Endodermal cell (in vitro differentiated cells): ENCODE measurements around the gene CYP27B1. TPM values are rescaled to one million over a fixed set of nuclear protein-coding genes. Genes with fewer than 3 reads are reported as not detected.

ENCODE experiments used
- DNase-seq: peaks from one replicate; pipeline ENCODE4 v3.0.0-alpha.2; 2017
- H3K27ac ChIP-seq: 2 replicates; pipeline ENCODE4 v1.5.1; 2013; ENCODE audit warnings: mild to moderate bottlenecking, low read depth, low read length, moderate library complexity
- H3K27me3 ChIP-seq: 2 replicates; pipeline ENCODE4 v1.6.1; 2013; ENCODE audit warnings: mild to moderate bottlenecking, low read length, moderate library complexity; ENCODE audit not compliant: insufficient read depth, control insufficient read depth, poor library complexity, severe bottlenecking
- H3K36me3 ChIP-seq: 2 replicates; pipeline ENCODE4 v1.7.0; 2013; ENCODE audit warnings: mild to moderate bottlenecking, low read length, moderate library complexity; ENCODE audit not compliant: control insufficient read depth, insufficient read depth
- H3K4me1 ChIP-seq: one replicate; pipeline ENCODE4 v1.7.0; 2013; ENCODE audit warnings: low read length; ENCODE audit not compliant: control insufficient read depth, insufficient read depth
- H3K4me3 ChIP-seq: 2 replicates; pipeline ENCODE4 v1.5.1; 2013; ENCODE audit warnings: mild to moderate bottlenecking, low read length, moderate library complexity
- H3K9ac ChIP-seq: 2 replicates; pipeline ENCODE4 v1.6.1; 2013; ENCODE audit warnings: mild to moderate bottlenecking, low read length, moderate library complexity; ENCODE audit not compliant: poor library complexity, severe bottlenecking; ENCODE audit errors: extremely low read depth
- H3K9me3 ChIP-seq: 2 replicates; pipeline ENCODE4 v1.6.1; 2013; ENCODE audit warnings: mild to moderate bottlenecking, low read length, moderate library complexity; ENCODE audit not compliant: control insufficient read depth
- H3K27ac Mint-ChIP-seq: 2 replicates; pipeline ENCODE4 v1.8.0; 2020; ENCODE audit warnings: mixed read lengths
- H3K27me3 Mint-ChIP-seq: 2 replicates; pipeline ENCODE4 v1.8.0; 2021; ENCODE audit warnings: mild to moderate bottlenecking, mixed read lengths; ENCODE audit not compliant: insufficient read depth
- H3K36me3 Mint-ChIP-seq: 2 replicates; pipeline ENCODE4 v1.8.0; 2020; ENCODE audit warnings: low read depth, mixed read lengths
- H3K4me1 Mint-ChIP-seq: 2 replicates; pipeline ENCODE4 v1.8.0; 2020; ENCODE audit warnings: mixed read lengths
- H3K4me3 Mint-ChIP-seq: 2 replicates; pipeline ENCODE4 v1.8.0; 2020; ENCODE audit warnings: mild to moderate bottlenecking, moderate library complexity, mixed read lengths
- H3K9me3 Mint-ChIP-seq: 2 replicates; pipeline ENCODE4 v1.8.0; 2020; ENCODE audit warnings: mild to moderate bottlenecking, mixed read lengths
- CTCF ChIP-seq: fragments of 200-600 bp; sonication (generic); conservative IDR thresholded peaks from 2 replicates; pipeline ENCODE4 v1.5.0; 2021; ENCODE audit warnings: antibody characterized with exemption, mild to moderate bottlenecking
- WGBS, 2 experiments: methylation state at CpG; one replicate each; pipeline versions ENCODE4 v1.1.5 to v1.1.7; 2013; ENCODE audit warnings: missing lambda C conversion rate in 2 of 2, mixed read lengths in 1 of 2; ENCODE audit not compliant: insufficient coverage in 1 of 2, insufficient read length in 1 of 2; 5-methylcytosine and 5-hydroxymethylcytosine counted together
- total RNA-seq, 2 donors: library from RNA; stranded (reverse); fragmentation: NEBNext Ultra II Directional in 1 of 2; extraction: Animal tissue kit (Norgen Biotek cat#: 25700) in 1 of 2; gene quantifications; 2 replicates in 1 of 2; 3 replicates in 1 of 2; pipeline ENCODE4 v1.2.1, GENCODE V29; 2021

Gene CYP27B1
- total RNA-seq, 2 donors from 2014 or later: 2.4 to 3.1 TPM

GRCh38 chr12:57770734-57771133 lies 3.9 kb upstream of the CYP27B1 start:
- Mint-ChIP-seq H3K4me3 (peak overlapping the region; percentile 85), H3K27ac (no peak overlapping the region), H3K9me3 (no peaks in the 10 kb centered on the region), H3K36me3 (peaks cover 25% of the 10 kb centered on the region), H3K4me1 (peaks cover 15% of the 10 kb centered on the region), H3K27me3 (peaks cover 19% of the 10 kb centered on the region)
- Histone ChIP-seq H3K9me3 (no peaks in the 10 kb centered on the region), H3K4me1 (peaks cover 6% of the 10 kb centered on the region), H3K9ac (no peak overlapping the region), H3K36me3 (peaks cover 31% of the 10 kb centered on the region), H3K27ac (no peak overlapping the region), H3K4me3 (peak overlapping the region; percentile 97), H3K27me3 (peaks cover 15% of the 10 kb centered on the region)
- WGBS, 2 experiments: 91 to 93% methylated on average over 4 of the region's 4 CpGs
- no peak for TF ChIP-seq CTCF
- DNase-seq: no peak

- Mint-ChIP-seq H3K9me3 (no peaks in the 10 kb centered on the region), H3K27ac (no peak overlapping the region), H3K27me3 (peaks cover 30% of the 10 kb centered on the region), H3K4me3 (no peak overlapping the region), H3K4me1 (peaks cover 19% of the 10 kb centered on the region), H3K36me3 (peaks cover 23% of the 10 kb centered on the region)
- no peak overlapping the region for H3K4me3 ChIP-seq
- DNase-seq: no peak
- TF ChIP-seq CTCF: no peak
- H3K27ac ChIP-seq: no peak overlapping the region
- H3K27me3 ChIP-seq: peaks cover 27% of the 10 kb centered on the region
- WGBS, 2 experiments: 99% methylated on average over 9 to 11 of the region's 11 CpGs
- no peaks in the 10 kb centered on the region for H3K9me3 ChIP-seq
- peaks cover 31% of the 10 kb centered on the region for H3K36me3 ChIP-seq
- no peak overlapping the region for H3K9ac ChIP-seq
- H3K4me1 ChIP-seq: peaks cover 6% of the 10 kb centered on the region
These were observed 2.7 kb upstream of the CYP27B1 start for GRCh38 chr12:57769594-57769993.

- Mint-ChIP-seq H3K27ac (no peak overlapping the region), H3K4me3 (no peak overlapping the region), H3K36me3 (peaks cover 23% of the 10 kb centered on the region), H3K4me1 (peaks cover 17% of the 10 kb centered on the region), H3K9me3 (no peaks in the 10 kb centered on the region), H3K27me3 (peaks cover 47% of the 10 kb centered on the region)
- H3K4me3 ChIP-seq: no peak overlapping the region
- peaks cover 44% of the 10 kb centered on the region for H3K27me3 ChIP-seq
- no peak for DNase-seq
- peaks cover 6% of the 10 kb centered on the region for H3K4me1 ChIP-seq
- no peak overlapping the region for H3K9ac ChIP-seq
- H3K27ac ChIP-seq: no peak overlapping the region
- 70 to 93% methylated on average over 3 of the region's 3 CpGs for WGBS, 2 experiments
- H3K36me3 ChIP-seq: peaks cover 31% of the 10 kb centered on the region
- no peaks in the 10 kb centered on the region for H3K9me3 ChIP-seq
- no peak for TF ChIP-seq CTCF
These were observed 998 bp upstream of the CYP27B1 start for GRCh38 chr12:57767876-57768275.
